Esophagus muscularis mucosa (tissue), 3 donors: Measurements from ENCODE around the gene SNAPC4.

Source experiments
- CTCF ChIP-seq, 3 experiments: fragments of 200-600 bp in 2 of 3; fragments of 450-650 bp in 1 of 3; sonication (generic) in 2 of 3; IDR thresholded peaks; one replicate each; pipeline ENCODE4 v1.5.1; 2017 to 2019; ENCODE audit warnings: antibody characterized with exemption in 3 of 3, mild to moderate bottlenecking in 2 of 3, moderate library complexity in 1 of 3
- POLR2A ChIP-seq: fragments of 450-650 bp; IDR thresholded peaks from one replicate; pipeline ENCODE4 v1.6.1; 2017; ENCODE audit warnings: antibody characterized with exemption, moderate library complexity, mild to moderate bottlenecking, low read depth
- POLR2AphosphoS5 ChIP-seq, 2 donors: sonication (generic); formaldehyde crosslinking; IDR thresholded peaks; one replicate each; pipeline ENCODE4 v1.6.1; 2017; ENCODE audit warnings: antibody characterized with exemption in 2 of 2

GRCh38 chr9:136371533-136371880 lies 28.5 kb downstream of the SNAPC4 start:
- TF ChIP-seq CTCF (IDR thresholded peaks at IDR 0.05) (no peak), POLR2AphosphoS5 (IDR thresholded peaks at IDR 0.05) (no peak), POLR2A (no peak)
